HCT116 (cell line): Measurements from ENCODE around the gene STT3B. TPM values are rescaled to one million over a fixed set of nuclear protein-coding genes. Genes with fewer than 3 reads are reported as not detected.

Experiments
- ATAC-seq: fragments of 200-7000 bp; cut with Tn5 transposase; 2 replicates; pipeline ENCODE4 v1.9.1; 2020; ENCODE audit warnings: mild to moderate bottlenecking, moderate library complexity
- BruUV-seq: library from RNA; stranded (reverse); fragments of 400-500 nt; replicated peaks from 2 replicates; lab custom pipeline; 2021; lab: Mats Ljungman, UMichigan
- CTCF ChIA-PET: fragments of 300-600 bp; sonication (Branson Sonifier 250); formaldehyde crosslinking; loops from one replicate; lab custom pipeline; 2021; ENCODE audit warnings: antibody characterized with exemption; lab: Charles Lee
- POLR2A ChIA-PET: fragments of 300-600, 350-600 bp; sonication (Branson Sonifier 250); formaldehyde crosslinking; loops from one replicate; lab custom pipeline; 2021; ENCODE audit warnings: antibody characterized with exemption; lab: Charles Lee
- RAD21 ChIA-PET, 2 experiments: fragments of 300-600 bp; sonication (Branson Sonifier 250); formaldehyde crosslinking; loops; one replicate each; lab custom pipeline; 2023; ENCODE audit warnings: low total read pairs in 2 of 2; ENCODE audit not compliant: uncharacterized antibody in 2 of 2, unreplicated experiment in 2 of 2, low non-redundant PET in 1 of 2; lab: Charles Lee
- DNase-seq: peaks from one replicate; pipeline ENCODE4 v3.0.0-alpha.2; 2010; ENCODE audit warnings: low read depth, low spot score
- H2AFZ ChIP-seq: fragments of 200-600 bp; shearing (Covaris generic), sonication (generic); 2 replicates; pipeline ENCODE4 v1.6.1; 2017; ENCODE audit warnings: low read depth, mixed run types, mixed read lengths, antibody characterized with exemption, low read length; ENCODE audit not compliant: poor library complexity, severe bottlenecking
- H3K27ac ChIP-seq: 2 replicates; pipeline ENCODE4 v1.5.1; 2012; ENCODE audit warnings: low read depth, low read length
- H3K27me3 ChIP-seq: fragments of 200-600 bp; sonication (generic); 2 replicates; pipeline ENCODE4 v1.6.1; 2016; ENCODE audit warnings: mixed run types, low read length, mixed read lengths; ENCODE audit not compliant: insufficient read depth
- H3K36me3 ChIP-seq, 2 experiments: fragments of 200-500 bp in 1 of 2; fragments of 200-600 bp in 1 of 2; sonication (Bioruptor generic) in 1 of 2; sonication (generic) in 1 of 2; 2 replicates each; pipeline versions ENCODE4 v1.5.1 to v1.6.1; 2014 to 2016; ENCODE audit warnings: low read length in 2 of 2, inconsistent platforms in 1 of 2, mixed read lengths in 1 of 2, mixed run types in 1 of 2; ENCODE audit not compliant: insufficient read depth in 2 of 2, control insufficient read depth in 1 of 2
- H3K4me1 ChIP-seq, 2 experiments: fragments of 200-600 bp in 1 of 2; sonication (generic) in 1 of 2; 2 replicates each; pipeline versions ENCODE4 v1.5.1 to v1.6.1; 2012 to 2017; ENCODE audit warnings: low read length in 2 of 2, inconsistent platforms in 1 of 2, mild to moderate bottlenecking in 1 of 2, mixed read lengths in 1 of 2, mixed run types in 1 of 2, moderate library complexity in 1 of 2; ENCODE audit not compliant: insufficient read depth in 2 of 2, control insufficient read depth in 1 of 2
- H3K4me2 ChIP-seq: fragments of 200-600 bp; sonication (generic); 2 replicates; pipeline ENCODE4 v1.6.1; 2017; ENCODE audit warnings: mixed run types, low read length, mixed read lengths
- H3K4me3 ChIP-seq, 2 experiments: fragments of 200-600 bp in 1 of 2; sonication (generic) in 1 of 2; replicated peaks in 1 of 2; 2 replicates each; pipeline ENCODE4 v1.5.1; 2011 to 2016; ENCODE audit warnings: low read length in 2 of 2, control low read depth in 1 of 2, low read depth in 1 of 2, mild to moderate bottlenecking in 1 of 2, mixed read lengths in 1 of 2, mixed run types in 1 of 2
- H3K79me2 ChIP-seq: fragments of 200-600 bp; sonication (generic); 2 replicates; pipeline ENCODE4 v1.6.1; 2017; ENCODE audit warnings: mild to moderate bottlenecking, mixed run types, low read length, moderate library complexity, mixed read lengths; ENCODE audit not compliant: insufficient read depth
- H3K9ac ChIP-seq: fragments of 200-600 bp; sonication (generic); 2 replicates; pipeline ENCODE4 v1.6.1; 2016; ENCODE audit warnings: low read length, mixed read lengths
- H3K9me2 ChIP-seq: fragments of 200-600 bp; sonication (generic), shearing (Covaris generic); 2 replicates; pipeline ENCODE4 v1.6.1; 2017; ENCODE audit warnings: mixed run types, mild to moderate bottlenecking, moderate library complexity; ENCODE audit not compliant: insufficient read depth
- H3K9me3 ChIP-seq, 2 experiments: fragments of 200-500 bp in 1 of 2; fragments of 200-600 bp in 1 of 2; sonication (Bioruptor generic) in 1 of 2; sonication (generic) in 1 of 2; 2 replicates each; pipeline ENCODE4 v1.6.1; 2014 to 2017; ENCODE audit warnings: low read length in 2 of 2, mixed read lengths in 2 of 2, inconsistent platforms in 1 of 2, low read depth in 1 of 2, mild to moderate bottlenecking in 1 of 2, mixed run types in 1 of 2, moderate library complexity in 1 of 2; ENCODE audit not compliant: control insufficient read depth in 1 of 2, insufficient read depth in 1 of 2
- H4K20me1 ChIP-seq: fragments of 200-600 bp; sonication (generic), shearing (Covaris generic); 2 replicates; pipeline ENCODE4 v1.6.1; 2017; ENCODE audit warnings: mixed run types, mild to moderate bottlenecking, moderate library complexity; ENCODE audit not compliant: insufficient read depth
- ATF3 ChIP-seq: IDR thresholded peaks from 2 replicates; pipeline ENCODE4 v1.6.1; 2012
- CBX3 ChIP-seq: IDR thresholded peaks from 2 replicates; pipeline ENCODE4 v1.6.1; 2012; ENCODE audit warnings: low read depth
- CEBPB ChIP-seq: IDR thresholded peaks from 2 replicates; pipeline ENCODE4 v1.6.1; 2012; ENCODE audit warnings: low read depth
- CTCF ChIP-seq, 3 experiments: fragments of 200-600 bp in 1 of 3; sonication (generic) in 1 of 3; IDR thresholded peaks in 2 of 3; conservative IDR thresholded peaks in 1 of 3; 2 replicates each; pipeline ENCODE4 v1.5.1; 2012 to 2017; ENCODE audit warnings: low read depth in 2 of 3, low read length in 2 of 3, antibody characterized with exemption in 1 of 3, borderline replicate concordance in 1 of 3, control low read depth in 1 of 3, mild to moderate bottlenecking in 1 of 3, mixed read lengths in 1 of 3, mixed run types in 1 of 3, moderate library complexity in 1 of 3; ENCODE audit not compliant: insufficient read depth in 1 of 3
- EGR1 ChIP-seq: IDR thresholded peaks from 2 replicates; pipeline ENCODE4 v1.6.1; 2012; ENCODE audit warnings: low read depth
- ELF1 ChIP-seq: IDR thresholded peaks from 2 replicates; pipeline ENCODE4 v1.6.1; 2012; ENCODE audit warnings: low read depth, borderline replicate concordance
- JUND ChIP-seq: IDR thresholded peaks from 2 replicates; pipeline ENCODE4 v1.6.1; 2012
- MAX ChIP-seq: IDR thresholded peaks from 2 replicates; pipeline ENCODE4 v1.6.1; 2012
- POLR2A ChIP-seq: IDR thresholded peaks from 2 replicates; pipeline ENCODE4 v1.7.0; 2011; ENCODE audit warnings: borderline replicate concordance; ENCODE audit not compliant: insufficient read depth, insufficient read length; ENCODE audit errors: extremely low read depth
- RAD21 ChIP-seq: IDR thresholded peaks from 2 replicates; pipeline ENCODE4 v1.6.1; 2012; ENCODE audit warnings: low read depth, mild to moderate bottlenecking
- REST ChIP-seq: IDR thresholded peaks from 2 replicates; pipeline ENCODE4 v1.6.1; 2012; ENCODE audit warnings: low read depth
- SIN3A ChIP-seq: IDR thresholded peaks from 2 replicates; pipeline ENCODE4 v1.6.1; 2012; ENCODE audit warnings: low read depth
- SP1 ChIP-seq: IDR thresholded peaks from 2 replicates; pipeline ENCODE4 v1.6.1; 2012; ENCODE audit warnings: low read depth
- SRF ChIP-seq: IDR thresholded peaks from 2 replicates; pipeline ENCODE4 v1.6.1; 2012; ENCODE audit warnings: low read depth
- TCF7L2 ChIP-seq: IDR thresholded peaks from 2 replicates; pipeline ENCODE4 v1.7.0; 2011; ENCODE audit warnings: borderline replicate concordance, inconsistent platforms; ENCODE audit not compliant: insufficient read depth, insufficient read length; ENCODE audit errors: extremely low read depth
- YY1 ChIP-seq: IDR thresholded peaks from 2 replicates; pipeline ENCODE4 v1.6.1; 2011; ENCODE audit warnings: low read length, low read depth, moderate library complexity, mild to moderate bottlenecking; ENCODE audit not compliant: insufficient replicate concordance; ENCODE audit errors: extremely low read depth
- ZFX ChIP-seq: fragments of 450-650 bp; IDR thresholded peaks from 2 replicates; pipeline ENCODE4 v1.6.1; 2017
- ZNF274 ChIP-seq: fragments of 200-500 bp; sonication (Bioruptor generic); IDR thresholded peaks from 2 replicates; pipeline ENCODE4 v1.6.1; 2014; ENCODE audit warnings: mild to moderate bottlenecking, low read depth, low read length, inconsistent platforms
- intact Hi-C: fragments of 100-400 bp; cut with micrococcal nuclease; formaldehyde crosslinking; loops from 2 replicates; pipeline ENCODE4 v1.10.0; 2022
- total RNA-seq: library from RNA; stranded (reverse); gene quantifications from one replicate; pipeline ENCODE4 v1.2.1, GENCODE V29; 2021; ENCODE audit not compliant: unreplicated experiment

STT3B gene
- total RNA-seq, 1 experiment from 2014 or later: 131 TPM

GRCh38 chr3:31636049-31636448 lies 103.3 kb downstream of the STT3B start:
- Histone ChIP-seq H3K4me3 (no peak overlapping the region), H3K9me2 (no peaks in the 10 kb centered on the region), H3K4me1 (no peaks in the 10 kb centered on the region), H4K20me1 (no peaks in the 10 kb centered on the region), H3K27me3 (no peaks in the 10 kb centered on the region), H3K9ac (no peak overlapping the region), H2AFZ (no peak overlapping the region), H3K27ac (no peak overlapping the region), H3K79me2 (no peaks in the 10 kb centered on the region), H3K9me3 (no peaks in the 10 kb centered on the region), H3K4me2 (no peak overlapping the region), H3K36me3 (peaks cover 0 to 15% of the 10 kb centered on the region in 2 experiments; a peak in 2 of 4 replicates)
- ATAC-seq (no peak), DNase-seq (no peak)
- ChIA-PET POLR2A (no interaction called here), RAD21 (no interaction called here), CTCF (interaction anchor here (1.1 kb wide), 1 partner anchor 73 kb away, joined by 3 read pairs; no protein-coding TSS in a partner anchor)
- intact Hi-C loops: no loop called here
- TF ChIP-seq POLR2A (no peak), CTCF (IDR thresholded peaks at IDR 0.05 in 2 of 3, conservative IDR thresholded peaks at IDR 0.05 in 1 of 3; ENCODE audit: borderline replicate concordance in 1 of 3, insufficient read depth in 1 of 3, low read depth in 2 of 3, low read length in 2 of 3) (no peak), JUND (no peak), SP1 (no peak), EGR1 (no peak), ELF1 (no peak), ZFX (no peak), SRF (no peak), CBX3 (no peak), ATF3 (no peak), REST (no peak), MAX (no peak), SIN3A (no peak), ZNF274 (no peak), YY1 (no peak), RAD21 (no peak), CEBPB (no peak), TCF7L2 (no peak)
- no TSS peak for BruUV-seq
